HCT116 (cell line): Measurements from ENCODE around the gene TMEM100. TPM values are rescaled to one million over a fixed set of nuclear protein-coding genes. Genes with fewer than 3 reads are reported as not detected.

ENCODE experiments used
- ATAC-seq: fragments of 200-7000 bp; cut with Tn5 transposase; 2 replicates; pipeline ENCODE4 v1.9.1; 2020; ENCODE audit warnings: mild to moderate bottlenecking, moderate library complexity
- BruUV-seq: library from RNA; stranded (reverse); fragments of 400-500 nt; replicated peaks from 2 replicates; lab custom pipeline; 2021; lab: Mats Ljungman, UMichigan
- CTCF ChIA-PET: fragments of 300-600 bp; sonication (Branson Sonifier 250); formaldehyde crosslinking; loops from one replicate; lab custom pipeline; 2021; ENCODE audit warnings: antibody characterized with exemption; lab: Charles Lee
- POLR2A ChIA-PET: fragments of 300-600, 350-600 bp; sonication (Branson Sonifier 250); formaldehyde crosslinking; loops from one replicate; lab custom pipeline; 2021; ENCODE audit warnings: antibody characterized with exemption; lab: Charles Lee
- RAD21 ChIA-PET, 2 experiments: fragments of 300-600 bp; sonication (Branson Sonifier 250); formaldehyde crosslinking; loops; one replicate each; lab custom pipeline; 2023; ENCODE audit warnings: low total read pairs in 2 of 2; ENCODE audit not compliant: uncharacterized antibody in 2 of 2, unreplicated experiment in 2 of 2, low non-redundant PET in 1 of 2; lab: Charles Lee
- DNase-seq: peaks from one replicate; pipeline ENCODE4 v3.0.0-alpha.2; 2010; ENCODE audit warnings: low read depth, low spot score
- H2AFZ ChIP-seq: fragments of 200-600 bp; shearing (Covaris generic), sonication (generic); 2 replicates; pipeline ENCODE4 v1.6.1; 2017; ENCODE audit warnings: low read depth, mixed run types, mixed read lengths, antibody characterized with exemption, low read length; ENCODE audit not compliant: poor library complexity, severe bottlenecking
- H3K27ac ChIP-seq: 2 replicates; pipeline ENCODE4 v1.5.1; 2012; ENCODE audit warnings: low read depth, low read length
- H3K27me3 ChIP-seq: fragments of 200-600 bp; sonication (generic); 2 replicates; pipeline ENCODE4 v1.6.1; 2016; ENCODE audit warnings: mixed run types, low read length, mixed read lengths; ENCODE audit not compliant: insufficient read depth
- H3K36me3 ChIP-seq, 2 experiments: fragments of 200-500 bp in 1 of 2; fragments of 200-600 bp in 1 of 2; sonication (Bioruptor generic) in 1 of 2; sonication (generic) in 1 of 2; 2 replicates each; pipeline versions ENCODE4 v1.5.1 to v1.6.1; 2014 to 2016; ENCODE audit warnings: low read length in 2 of 2, inconsistent platforms in 1 of 2, mixed read lengths in 1 of 2, mixed run types in 1 of 2; ENCODE audit not compliant: insufficient read depth in 2 of 2, control insufficient read depth in 1 of 2
- H3K4me1 ChIP-seq, 2 experiments: fragments of 200-600 bp in 1 of 2; sonication (generic) in 1 of 2; 2 replicates each; pipeline versions ENCODE4 v1.5.1 to v1.6.1; 2012 to 2017; ENCODE audit warnings: low read length in 2 of 2, inconsistent platforms in 1 of 2, mild to moderate bottlenecking in 1 of 2, mixed read lengths in 1 of 2, mixed run types in 1 of 2, moderate library complexity in 1 of 2; ENCODE audit not compliant: insufficient read depth in 2 of 2, control insufficient read depth in 1 of 2
- H3K4me2 ChIP-seq: fragments of 200-600 bp; sonication (generic); 2 replicates; pipeline ENCODE4 v1.6.1; 2017; ENCODE audit warnings: mixed run types, low read length, mixed read lengths
- H3K4me3 ChIP-seq, 2 experiments: fragments of 200-600 bp in 1 of 2; sonication (generic) in 1 of 2; replicated peaks in 1 of 2; 2 replicates each; pipeline ENCODE4 v1.5.1; 2011 to 2016; ENCODE audit warnings: low read length in 2 of 2, control low read depth in 1 of 2, low read depth in 1 of 2, mild to moderate bottlenecking in 1 of 2, mixed read lengths in 1 of 2, mixed run types in 1 of 2
- H3K79me2 ChIP-seq: fragments of 200-600 bp; sonication (generic); 2 replicates; pipeline ENCODE4 v1.6.1; 2017; ENCODE audit warnings: mild to moderate bottlenecking, mixed run types, low read length, moderate library complexity, mixed read lengths; ENCODE audit not compliant: insufficient read depth
- H3K9ac ChIP-seq: fragments of 200-600 bp; sonication (generic); 2 replicates; pipeline ENCODE4 v1.6.1; 2016; ENCODE audit warnings: low read length, mixed read lengths
- H3K9me2 ChIP-seq: fragments of 200-600 bp; sonication (generic), shearing (Covaris generic); 2 replicates; pipeline ENCODE4 v1.6.1; 2017; ENCODE audit warnings: mixed run types, mild to moderate bottlenecking, moderate library complexity; ENCODE audit not compliant: insufficient read depth
- H3K9me3 ChIP-seq, 2 experiments: fragments of 200-500 bp in 1 of 2; fragments of 200-600 bp in 1 of 2; sonication (Bioruptor generic) in 1 of 2; sonication (generic) in 1 of 2; 2 replicates each; pipeline ENCODE4 v1.6.1; 2014 to 2017; ENCODE audit warnings: low read length in 2 of 2, mixed read lengths in 2 of 2, inconsistent platforms in 1 of 2, low read depth in 1 of 2, mild to moderate bottlenecking in 1 of 2, mixed run types in 1 of 2, moderate library complexity in 1 of 2; ENCODE audit not compliant: control insufficient read depth in 1 of 2, insufficient read depth in 1 of 2
- H4K20me1 ChIP-seq: fragments of 200-600 bp; sonication (generic), shearing (Covaris generic); 2 replicates; pipeline ENCODE4 v1.6.1; 2017; ENCODE audit warnings: mixed run types, mild to moderate bottlenecking, moderate library complexity; ENCODE audit not compliant: insufficient read depth
- CEBPB ChIP-seq: IDR thresholded peaks from 2 replicates; pipeline ENCODE4 v1.6.1; 2012; ENCODE audit warnings: low read depth
- EGR1 ChIP-seq: IDR thresholded peaks from 2 replicates; pipeline ENCODE4 v1.6.1; 2012; ENCODE audit warnings: low read depth
- EZH2 ChIP-seq: fragments of 200-600 bp; sonication (generic); IDR thresholded peaks from 2 replicates; pipeline ENCODE4 v1.6.1; 2017; ENCODE audit warnings: antibody characterized with exemption, mixed run types
- EZH2phosphoT487 ChIP-seq: fragments of 200-600 bp; IDR thresholded peaks from 2 replicates; pipeline ENCODE4 v1.6.1; 2018; ENCODE audit warnings: antibody characterized with exemption, borderline replicate concordance
- POLR2AphosphoS5 ChIP-seq: IDR thresholded peaks from 2 replicates; pipeline ENCODE4 v1.6.1; 2011; ENCODE audit warnings: mild to moderate bottlenecking, low read depth, low read length, moderate library complexity
- RAD21 ChIP-seq: IDR thresholded peaks from 2 replicates; pipeline ENCODE4 v1.6.1; 2012; ENCODE audit warnings: low read depth, mild to moderate bottlenecking
- SIN3A ChIP-seq: IDR thresholded peaks from 2 replicates; pipeline ENCODE4 v1.6.1; 2012; ENCODE audit warnings: low read depth
- SRF ChIP-seq: IDR thresholded peaks from 2 replicates; pipeline ENCODE4 v1.6.1; 2012; ENCODE audit warnings: low read depth
- ZFX ChIP-seq: fragments of 450-650 bp; IDR thresholded peaks from 2 replicates; pipeline ENCODE4 v1.6.1; 2017
- intact Hi-C: fragments of 100-400 bp; cut with micrococcal nuclease; formaldehyde crosslinking; loops from 2 replicates; pipeline ENCODE4 v1.10.0; 2022
- total RNA-seq: library from RNA; stranded (reverse); gene quantifications from one replicate; pipeline ENCODE4 v1.2.1, GENCODE V29; 2021; ENCODE audit not compliant: unreplicated experiment
- TF ChIP-seq, protein P1 (sequence below), 3 experiments: fragments of 200-600 bp in 1 of 3; sonication (generic) in 1 of 3; IDR thresholded peaks in 2 of 3; conservative IDR thresholded peaks in 1 of 3; 2 replicates each; pipeline ENCODE4 v1.5.1; 2012 to 2017; ENCODE audit warnings: low read depth in 2 of 3, low read length in 2 of 3, antibody characterized with exemption in 1 of 3, borderline replicate concordance in 1 of 3, control low read depth in 1 of 3, mild to moderate bottlenecking in 1 of 3, mixed read lengths in 1 of 3, mixed run types in 1 of 3, moderate library complexity in 1 of 3; ENCODE audit not compliant: insufficient read depth in 1 of 3

Gene TMEM100
- total RNA-seq, 1 experiment from 2014 or later, result not detected

- Histone ChIP-seq H3K27me3 (peaks cover 85% of the 10 kb centered on the region), H3K27ac (no peak overlapping the region), H3K9ac (no peak overlapping the region), H3K4me3 (no peak overlapping the region), H3K79me2 (no peaks in the 10 kb centered on the region), H3K4me1 (no peaks in the 10 kb centered on the region), H3K36me3 (no peaks in the 10 kb centered on the region), H3K9me3 (no peaks in the 10 kb centered on the region), H4K20me1 (no peaks in the 10 kb centered on the region), H2AFZ (no peak overlapping the region), H3K4me2 (no peak overlapping the region), H3K9me2 (no peaks in the 10 kb centered on the region)
- TF ChIP-seq RAD21 (no peak), POLR2AphosphoS5 (no peak), EZH2 (no peak), EGR1 (no peak), SIN3A (no peak), ZFX (no peak), EZH2phosphoT487 (no peak), SRF (no peak), CEBPB (no peak)
- TF ChIP-seq, protein P1, sequence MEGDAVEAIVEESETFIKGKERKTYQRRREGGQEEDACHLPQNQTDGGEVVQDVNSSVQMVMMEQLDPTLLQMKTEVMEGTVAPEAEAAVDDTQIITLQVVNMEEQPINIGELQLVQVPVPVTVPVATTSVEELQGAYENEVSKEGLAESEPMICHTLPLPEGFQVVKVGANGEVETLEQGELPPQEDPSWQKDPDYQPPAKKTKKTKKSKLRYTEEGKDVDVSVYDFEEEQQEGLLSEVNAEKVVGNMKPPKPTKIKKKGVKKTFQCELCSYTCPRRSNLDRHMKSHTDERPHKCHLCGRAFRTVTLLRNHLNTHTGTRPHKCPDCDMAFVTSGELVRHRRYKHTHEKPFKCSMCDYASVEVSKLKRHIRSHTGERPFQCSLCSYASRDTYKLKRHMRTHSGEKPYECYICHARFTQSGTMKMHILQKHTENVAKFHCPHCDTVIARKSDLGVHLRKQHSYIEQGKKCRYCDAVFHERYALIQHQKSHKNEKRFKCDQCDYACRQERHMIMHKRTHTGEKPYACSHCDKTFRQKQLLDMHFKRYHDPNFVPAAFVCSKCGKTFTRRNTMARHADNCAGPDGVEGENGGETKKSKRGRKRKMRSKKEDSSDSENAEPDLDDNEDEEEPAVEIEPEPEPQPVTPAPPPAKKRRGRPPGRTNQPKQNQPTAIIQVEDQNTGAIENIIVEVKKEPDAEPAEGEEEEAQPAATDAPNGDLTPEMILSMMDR (IDR thresholded peaks at IDR 0.05 in 2 of 3, conservative IDR thresholded peaks at IDR 0.05 in 1 of 3; ENCODE audit: borderline replicate concordance in 1 of 3, insufficient read depth in 1 of 3, low read depth in 2 of 3, low read length in 2 of 3), result no peak
- ChIA-PET RAD21 (no interaction called here), CTCF (no interaction called here), POLR2A (no interaction called here)
- DNase-seq (no peak), ATAC-seq (no peak)
- intact Hi-C loops, result no loop called here
- BruUV-seq, result no TSS peak
These were observed 29.1 kb downstream of the TMEM100 start for GRCh38 chr17:55693254-55694216.
